ENCODE data around the gene HRH1.
A peak's percentile ranks its signal among the peaks of the same experiment; 100 is the strongest.
"Not testable (repeated sequence)": the region's sequence is repeated elsewhere in the genome, so short reads cannot be mapped to it uniquely, and the experiment has no call there.

HRH1 gene

DNA sequence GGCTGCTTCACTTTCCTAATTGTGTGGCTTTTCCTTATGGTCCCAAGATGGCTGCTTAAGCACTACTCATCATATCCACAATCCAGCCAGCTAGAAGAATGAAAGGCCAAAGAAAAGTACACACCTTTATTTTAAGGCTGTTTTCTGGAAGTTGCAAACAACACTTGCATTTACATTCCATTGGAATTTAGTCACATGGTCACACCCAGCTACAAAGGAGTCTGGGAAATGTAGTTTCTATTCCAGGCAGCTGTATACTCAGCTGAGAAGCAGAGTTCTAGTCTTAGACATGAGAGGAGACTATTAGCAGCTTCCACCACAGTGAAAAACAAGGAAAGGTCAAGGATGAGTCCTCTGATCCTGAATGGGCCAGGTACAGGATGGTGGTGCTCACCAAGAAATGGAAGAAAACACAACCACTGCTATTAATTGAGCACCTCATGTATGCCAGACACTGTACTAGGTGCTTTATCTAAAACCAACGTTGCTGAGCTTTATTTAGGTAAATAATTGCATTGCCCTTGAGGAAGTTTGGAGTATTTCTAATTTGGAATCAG lies 89.9 kb downstream of the HRH1 start:
- no peak for DNase-seq (ENCODE audit: low spot score)

DNA sequence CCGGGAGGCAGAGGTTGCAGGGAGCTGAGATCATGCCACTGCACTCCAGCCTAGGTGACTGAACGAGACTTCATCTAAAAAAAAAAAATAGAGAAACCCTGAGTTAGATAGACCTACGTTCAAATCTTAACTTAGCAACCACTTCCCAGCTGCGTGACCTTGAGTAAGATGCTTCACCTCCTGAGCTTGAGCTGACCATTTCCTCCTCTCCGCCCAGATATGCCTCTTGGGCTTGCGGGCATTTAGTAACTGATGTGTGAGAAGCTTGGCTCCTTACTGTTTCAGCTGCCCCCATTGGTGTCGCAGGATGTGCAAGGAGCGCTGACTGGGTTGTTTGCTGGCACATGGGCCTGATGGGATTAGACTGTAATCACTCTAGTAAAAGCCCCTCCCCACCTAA lies 91.0 kb downstream of the HRH1 start:
- no peak for DNase-seq (ENCODE audit: low spot score)

DNA sequence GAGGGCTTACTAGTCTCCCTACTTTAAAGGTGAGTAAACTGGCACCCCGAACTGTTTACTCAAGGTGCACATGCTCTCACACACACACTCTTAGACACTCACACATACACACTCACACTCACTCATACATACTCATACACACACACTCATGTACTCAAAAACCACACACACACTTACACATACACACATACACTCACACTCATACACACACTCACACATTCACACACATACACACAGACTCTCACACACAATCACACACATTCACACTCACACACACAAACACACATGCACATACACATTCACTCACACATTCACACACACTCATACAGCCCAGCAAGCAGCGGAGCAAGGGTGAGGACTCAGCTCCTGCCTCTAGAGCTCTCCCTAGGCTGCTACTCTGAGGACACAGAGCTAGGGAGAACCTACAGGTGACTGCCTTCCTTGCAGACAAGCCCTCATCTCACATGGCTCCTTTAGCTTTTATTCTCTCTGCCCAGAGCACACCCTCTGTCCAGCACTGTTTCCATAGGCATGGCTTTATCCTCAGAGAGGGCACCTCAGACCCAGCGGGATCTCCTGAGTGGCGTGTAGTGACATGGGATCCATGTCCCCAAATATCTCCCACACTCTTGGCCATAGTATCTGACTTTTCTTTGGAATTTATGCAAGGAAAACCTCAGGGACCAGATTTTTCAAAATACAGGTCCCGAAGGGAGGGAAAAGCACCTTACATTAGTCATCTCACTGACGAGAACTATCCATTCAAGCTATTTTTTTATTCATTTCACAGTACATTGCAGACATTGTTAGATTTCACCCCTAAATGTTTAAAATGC lies 91.8 kb downstream of the HRH1 start:
- no peak for DNase-seq (ENCODE audit: low spot score)

DNA sequence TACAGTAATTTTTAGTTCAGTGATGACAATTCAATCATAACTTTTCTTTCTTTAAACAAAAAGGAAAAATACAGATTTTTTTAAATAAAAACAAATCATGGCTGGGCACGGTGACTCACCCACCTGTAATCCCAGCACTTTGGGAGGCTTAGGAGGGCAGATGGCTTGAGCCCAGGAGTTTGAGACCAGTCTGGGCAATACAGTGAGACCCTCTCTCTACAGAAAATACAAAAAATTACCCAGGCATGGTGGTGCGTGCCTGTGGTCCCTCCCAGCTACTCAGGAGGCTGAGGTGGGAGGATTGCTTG lies 92.3 kb downstream of the HRH1 start:
- no peak for DNase-seq (ENCODE audit: low spot score)

- DNase-seq (ENCODE audit: low spot score): no peak
These were observed 93.1 kb downstream of the HRH1 start for GRCh38 chr3:11247362-11247761.

- DNase-seq (ENCODE audit: low spot score): no peak
These were observed 94.3 kb downstream of the HRH1 start for GRCh38 chr3:11248596-11248995.

- DNase-seq (ENCODE audit: low spot score): no peak
These were observed 96.9 kb downstream of the HRH1 start for GRCh38 chr3:11250902-11251806.

DNA sequence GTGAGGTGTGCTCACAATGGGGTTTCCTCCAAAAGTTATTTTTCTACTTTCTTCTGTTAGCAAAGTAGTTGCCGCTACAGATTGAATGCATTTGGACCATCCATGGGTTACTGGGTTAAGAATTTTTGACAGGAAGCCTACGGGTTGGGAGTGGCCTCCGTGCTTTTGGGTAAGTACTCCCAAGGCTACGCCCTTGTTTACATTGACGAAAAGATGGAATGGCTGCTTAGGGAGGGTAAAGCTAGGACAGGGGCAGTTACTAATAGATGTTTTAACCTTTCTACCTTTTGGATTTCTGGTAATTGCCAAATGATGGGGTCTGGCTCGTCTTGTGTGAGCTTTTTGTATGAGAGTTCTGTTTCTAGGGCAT lies 97.5 kb downstream of the HRH1 start:
- DNase-seq (ENCODE audit: low spot score): no peak

DNA sequence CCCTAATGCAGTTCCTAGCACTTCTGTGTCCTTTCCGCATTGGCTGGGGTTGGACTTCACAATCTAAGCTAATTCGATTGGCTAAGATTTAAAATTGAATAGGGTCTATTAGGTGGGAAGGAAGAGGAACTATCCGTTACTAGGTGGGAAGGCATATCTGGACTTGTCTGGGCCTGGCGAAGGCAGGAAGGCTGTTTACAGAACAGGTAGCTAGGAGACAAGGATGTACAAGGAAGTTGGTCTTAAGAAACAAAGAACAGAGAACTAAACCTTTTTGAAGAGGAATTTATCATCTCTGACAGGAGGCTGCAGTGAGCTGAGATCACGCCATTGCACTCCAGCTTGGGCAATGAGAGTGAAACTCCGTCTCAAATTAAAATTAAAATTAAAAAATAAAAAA lies 100.6 kb downstream of the HRH1 start:
- no peak for DNase-seq (ENCODE audit: low spot score)

DNA sequence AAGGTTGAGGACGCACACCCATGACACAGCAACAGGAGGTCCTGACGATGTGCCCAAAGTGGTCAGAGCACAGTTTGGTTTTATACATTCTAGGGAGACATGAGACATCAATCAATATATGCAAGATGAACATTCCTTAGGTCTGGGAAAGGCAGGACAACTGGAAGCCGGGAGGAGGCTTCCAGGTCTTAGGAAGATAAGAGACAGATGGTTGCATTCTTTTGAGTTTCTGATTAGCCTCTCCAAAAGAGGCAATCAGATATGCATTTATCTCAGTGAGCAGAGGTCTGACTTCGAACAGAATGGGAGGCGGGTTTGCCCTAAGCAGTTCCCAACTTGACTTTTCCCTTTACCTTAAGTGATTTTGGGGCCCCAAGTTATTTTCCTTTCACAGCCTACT lies 101.2 kb downstream of the HRH1 start:
- DNase-seq (ENCODE audit: low spot score): not testable (repeated sequence)

- DNase-seq (ENCODE audit: low spot score): no peak
These were observed 104.7 kb downstream of the HRH1 start for GRCh38 chr3:11258958-11259357.

DNA sequence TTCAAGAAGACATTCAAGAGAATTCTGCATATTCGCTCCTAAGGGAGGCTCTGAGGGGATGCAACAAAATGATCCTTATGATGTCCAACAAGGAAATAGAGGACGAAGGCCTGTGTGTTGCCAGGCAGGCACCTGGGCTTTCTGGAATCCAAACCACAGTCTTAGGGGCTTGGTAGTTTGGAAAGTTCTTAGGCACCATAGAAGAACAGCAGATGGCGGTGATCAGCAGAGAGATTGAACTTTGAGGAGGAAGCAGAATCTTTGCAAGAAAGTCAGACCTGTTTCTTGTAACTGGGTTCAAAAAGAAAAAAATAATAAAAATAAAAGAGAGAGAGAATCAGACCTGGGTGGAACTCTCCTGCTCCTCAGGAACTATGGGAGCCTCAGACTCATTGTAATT lies 106.2 kb downstream of the HRH1 start:
- DNase-seq (ENCODE audit: low spot score): no peak

DNA sequence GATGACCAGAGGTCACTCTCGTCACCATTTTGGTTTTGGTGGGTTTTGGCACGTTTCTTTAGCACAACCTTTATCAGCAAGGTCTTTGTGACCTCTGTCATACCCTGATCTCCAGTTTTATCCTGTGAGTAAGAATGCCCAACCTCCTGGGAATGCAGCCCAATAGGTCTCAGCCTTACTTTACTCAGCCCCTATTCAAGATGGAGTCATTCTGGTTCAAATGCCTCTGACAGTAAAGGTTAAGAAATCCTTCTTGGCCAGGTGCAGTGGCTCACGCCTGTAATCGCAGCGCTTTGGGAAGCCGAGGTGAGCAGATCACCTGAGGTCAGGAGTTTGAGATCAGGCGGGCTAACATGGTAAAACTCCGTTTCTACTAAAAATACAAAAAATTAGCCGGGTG lies 114.7 kb downstream of the HRH1 start:
- no peak for DNase-seq (ENCODE audit: low spot score)

- peak; percentile 93 for DNase-seq (ENCODE audit: low spot score)
These were observed 118.0 kb downstream of the HRH1 start, which contains the start of gene ATG7 for GRCh38 chr3:11271986-11272904. Gene ATG7, plus strand, starts transcription at chr3:11272397. Its CDS starts 26,299 bp downstream, at chr3:11298696.

DNA sequence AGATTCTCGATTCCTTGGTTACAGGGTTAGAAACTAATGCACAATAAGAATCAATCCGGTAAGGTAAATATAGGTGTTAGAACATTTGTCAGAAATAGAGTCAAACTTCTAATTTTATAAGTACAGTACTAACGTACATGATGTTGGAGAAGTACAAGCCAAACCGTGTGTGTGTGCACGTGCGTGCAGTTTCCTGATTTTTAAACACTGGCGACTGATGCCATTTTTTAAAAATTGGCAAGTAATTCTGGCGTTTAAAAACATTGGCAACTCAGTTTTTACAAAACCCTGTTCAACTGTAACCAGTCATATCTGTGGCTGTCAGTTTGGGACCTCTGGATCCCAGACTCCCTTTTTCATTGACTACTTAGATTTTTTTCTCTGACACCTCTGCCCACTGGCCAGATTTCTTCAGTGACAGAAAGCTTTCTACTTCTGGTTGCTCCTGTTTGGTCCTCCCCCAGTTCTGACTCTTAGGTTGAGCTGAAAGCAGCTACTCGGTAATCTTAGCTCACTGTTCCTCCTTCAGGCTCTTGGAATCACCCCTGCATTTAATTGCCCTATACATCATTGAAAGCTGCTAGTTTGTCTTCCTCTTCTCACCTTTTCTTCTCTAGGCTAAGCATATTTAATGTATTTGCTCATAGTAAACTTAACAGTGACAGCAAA lies 118.7 kb downstream of the HRH1 start:
- no peak for DNase-seq (ENCODE audit: low spot score)

DNA sequence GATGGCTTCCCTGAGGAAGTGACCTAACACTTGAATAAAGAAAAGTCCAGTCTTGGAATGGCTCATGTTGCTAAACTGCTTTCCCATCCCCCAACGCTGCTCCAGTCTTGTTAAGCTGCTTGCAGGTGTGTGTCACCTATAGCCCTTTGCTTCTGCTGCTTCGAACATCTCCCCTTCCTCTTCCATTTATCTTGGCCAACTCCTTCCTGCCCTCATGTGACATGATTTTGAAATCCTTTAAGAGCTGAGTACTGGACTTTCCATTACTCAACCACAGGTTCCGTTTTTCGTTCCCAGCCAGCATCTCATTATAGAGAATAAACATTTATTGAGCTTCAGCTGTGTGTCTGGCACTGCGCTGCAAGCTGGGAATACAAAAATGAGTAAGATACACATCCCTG lies 119.6 kb downstream of the HRH1 start:
- no peak for DNase-seq (ENCODE audit: low spot score)

DNA sequence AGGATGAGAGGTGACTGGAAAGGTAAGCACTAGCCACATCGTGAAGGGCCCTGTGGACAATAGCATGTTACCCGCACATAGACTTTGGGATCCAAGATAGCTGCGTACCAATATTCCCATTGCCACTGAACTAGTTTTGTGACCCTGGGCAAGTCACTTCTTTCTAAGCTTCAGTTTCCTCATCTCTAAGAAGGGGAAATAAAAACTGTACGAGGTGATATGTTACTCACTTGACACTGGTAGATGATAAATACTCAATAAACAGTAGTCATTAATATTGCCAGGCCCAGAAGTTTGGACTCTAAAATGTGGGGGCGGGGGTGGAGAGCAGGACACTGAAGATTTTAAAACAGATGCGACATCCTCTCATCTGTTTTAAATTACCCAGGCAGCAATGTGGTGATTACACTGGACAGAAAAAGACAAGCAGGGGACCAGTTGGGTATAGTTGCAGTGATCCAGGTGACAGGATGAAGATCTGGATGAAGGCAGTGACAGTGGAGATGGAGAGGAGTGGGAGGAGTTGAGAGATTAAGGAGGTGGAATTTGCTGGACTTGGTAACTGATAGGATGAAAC lies 120.4 kb downstream of the HRH1 start:
- DNase-seq (ENCODE audit: low spot score): no peak

GRCh38 chr3:11275926-11276325 lies 121.6 kb downstream of the HRH1 start:
- no peak for DNase-seq (ENCODE audit: low spot score)

DNA sequence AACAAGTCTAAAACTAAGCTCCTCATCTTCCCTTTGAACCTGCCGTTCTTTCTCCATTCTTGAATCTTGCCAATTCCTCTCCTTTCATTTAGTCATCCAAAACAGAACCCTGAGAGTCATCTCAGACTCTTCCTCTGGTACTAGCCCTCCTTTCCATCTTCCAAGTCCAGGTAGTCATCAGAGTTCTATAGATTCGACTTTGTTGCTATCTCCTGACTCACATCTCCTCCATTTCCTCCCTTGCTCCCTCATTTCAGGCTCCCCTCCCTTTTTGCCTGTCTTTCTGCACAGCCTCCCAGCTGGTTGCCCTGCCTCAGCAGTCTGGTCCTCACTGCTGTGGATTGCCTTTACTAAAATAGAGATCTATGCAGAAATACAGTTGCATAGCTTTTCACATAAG lies 122.6 kb downstream of the HRH1 start:
- no peak for DNase-seq (ENCODE audit: low spot score)

- no peak for DNase-seq (ENCODE audit: low spot score)
These were observed 128.2 kb downstream of the HRH1 start for GRCh38 chr3:11282250-11283138.

Data from COLO829 (cell line).